GM18511 (cell line): Measurements from ENCODE around the gene RBCK1.
"Not testable (repeated sequence)": the region's sequence is repeated elsewhere in the genome, so short reads cannot be mapped to it uniquely, and the experiment has no call there.

ENCODE experiments used
- ATAC-seq: cut with Tn5 transposase; IDR thresholded peaks from one replicate; pipeline ENCODE4 v1.9.1; 2021; ENCODE audit warnings: mild to moderate bottlenecking, moderate library complexity; ENCODE audit not compliant: unreplicated experiment

RBCK1 gene

DNA sequence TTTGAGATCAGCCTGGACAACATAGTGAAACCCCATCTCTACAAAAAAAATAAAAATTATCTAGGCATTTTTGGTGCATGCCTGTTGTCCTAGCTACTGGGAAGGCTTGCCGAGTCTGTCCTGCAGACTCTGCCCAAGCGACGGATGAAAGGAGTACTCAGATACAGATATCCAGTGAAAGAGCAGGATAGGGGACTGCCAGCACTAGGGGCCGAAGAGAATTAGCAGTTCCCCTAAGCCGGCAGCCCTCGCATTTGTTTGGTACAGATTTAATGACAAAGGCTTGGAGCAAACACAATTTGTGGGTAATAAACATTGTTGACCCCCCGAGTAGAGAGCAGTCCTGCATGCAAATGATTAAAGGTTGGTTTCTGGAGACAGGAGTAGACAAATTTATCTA, 59.7 kb downstream of the RBCK1 start:
- no peak for ATAC-seq

DNA sequence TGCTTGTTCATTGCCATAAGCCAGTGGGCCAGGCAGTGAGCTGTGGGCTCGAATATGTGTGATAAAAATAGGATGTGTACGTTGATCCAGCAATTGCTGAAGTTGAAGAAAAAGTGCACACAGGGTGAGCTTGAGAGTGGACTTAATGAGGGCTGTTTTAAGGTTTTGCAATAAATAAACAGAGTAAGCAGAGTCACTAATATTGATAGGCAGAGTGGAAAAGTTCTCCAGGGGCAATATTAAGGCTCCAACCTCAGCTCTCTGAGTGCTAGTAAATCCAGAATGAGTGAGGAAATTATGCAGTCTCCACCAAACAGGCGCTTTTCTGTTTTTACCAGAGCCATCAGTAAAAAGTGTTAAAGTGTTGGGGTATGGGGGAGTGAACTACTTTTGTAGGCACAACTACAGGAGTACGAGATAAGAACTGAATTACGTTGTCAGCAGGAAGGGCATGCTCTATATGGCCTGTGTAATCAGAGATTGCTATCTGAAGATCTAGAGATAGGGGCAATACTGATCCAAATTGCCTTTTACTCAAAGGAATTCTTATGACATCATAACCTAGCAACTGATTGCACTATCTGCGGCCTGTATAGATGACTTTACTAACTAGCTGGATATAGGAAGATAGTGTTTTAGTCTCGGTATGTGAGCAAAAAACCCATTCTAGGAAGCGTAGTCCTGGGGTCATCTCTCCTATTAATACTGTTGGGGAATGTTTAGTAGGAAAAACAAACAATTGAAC, 61.8 kb downstream of the RBCK1 start:
- ATAC-seq: no peak

DNA sequence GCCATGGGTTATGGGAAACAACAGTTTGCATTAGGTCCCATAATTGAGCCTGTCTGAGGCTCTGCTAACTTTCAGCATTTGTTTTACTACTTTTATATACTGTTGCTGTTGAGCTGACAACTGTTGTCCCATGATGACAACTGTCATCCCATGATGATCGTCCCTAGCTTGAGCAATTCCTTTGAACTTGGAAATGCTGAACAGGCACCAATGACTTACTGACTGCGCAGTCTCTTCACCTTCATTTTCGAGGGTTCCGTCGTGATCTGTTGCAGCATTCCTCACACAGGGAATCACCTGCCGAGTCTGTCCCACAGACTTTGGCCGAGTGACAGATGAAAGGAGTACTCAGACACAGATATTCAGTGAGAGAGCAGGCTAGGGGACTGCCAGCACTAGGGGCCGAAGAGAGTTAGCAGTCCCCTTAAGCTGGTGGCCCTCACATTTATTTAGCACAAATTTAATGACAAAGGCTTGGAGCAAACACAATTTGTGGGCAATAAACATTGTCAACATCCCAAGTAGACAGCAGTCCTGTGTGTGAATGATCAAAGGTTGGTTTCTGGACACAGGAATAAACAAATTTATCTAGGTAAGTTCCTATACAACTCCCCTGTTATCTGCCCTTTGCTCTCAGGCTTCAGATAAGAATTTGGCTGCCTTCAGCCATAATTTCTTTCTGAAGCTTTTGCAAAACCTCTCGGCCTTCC, 64.2 kb downstream of the RBCK1 start:
- ATAC-seq: no peak

DNA sequence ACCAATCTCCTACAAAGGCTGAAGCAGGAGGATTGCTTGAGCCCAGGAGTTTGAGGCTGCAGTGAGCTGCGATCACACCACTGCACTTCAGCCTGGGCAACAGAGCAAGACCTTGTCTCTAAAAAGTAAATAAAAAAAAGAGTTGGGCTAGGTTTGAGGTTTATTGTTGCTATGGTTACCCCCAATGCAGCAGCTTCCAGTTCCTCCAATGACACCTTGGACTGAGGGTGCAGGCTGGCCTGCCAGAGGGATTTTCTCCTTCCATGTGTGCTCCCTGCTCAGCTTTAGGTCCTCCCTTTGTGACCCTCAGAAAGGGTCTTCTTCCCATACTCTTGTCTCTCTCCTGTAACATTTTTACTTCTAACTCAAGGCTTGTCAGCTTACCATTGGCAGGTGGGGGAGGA, 64.8 kb downstream of the RBCK1 start:
- ATAC-seq: no peak

DNA sequence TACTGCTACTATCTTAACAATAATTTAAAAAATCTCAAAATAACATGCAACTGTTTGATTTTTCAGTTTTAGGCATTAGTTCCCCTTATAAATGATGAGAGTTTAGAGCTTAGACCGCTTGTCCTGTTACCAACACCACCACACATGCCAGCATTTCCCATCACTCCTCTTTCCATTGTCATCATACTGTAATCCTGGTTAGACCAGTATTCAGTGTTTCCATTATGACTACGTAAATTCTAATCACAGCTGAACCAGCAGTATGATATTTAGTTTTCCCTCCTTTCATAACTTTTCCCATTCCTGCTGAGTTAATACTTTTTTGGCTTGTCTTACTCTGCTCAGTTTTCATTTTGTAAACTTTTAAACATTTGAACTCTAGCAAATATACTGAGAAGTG, 66.5 kb downstream of the RBCK1 start:
- no peak for ATAC-seq

DNA sequence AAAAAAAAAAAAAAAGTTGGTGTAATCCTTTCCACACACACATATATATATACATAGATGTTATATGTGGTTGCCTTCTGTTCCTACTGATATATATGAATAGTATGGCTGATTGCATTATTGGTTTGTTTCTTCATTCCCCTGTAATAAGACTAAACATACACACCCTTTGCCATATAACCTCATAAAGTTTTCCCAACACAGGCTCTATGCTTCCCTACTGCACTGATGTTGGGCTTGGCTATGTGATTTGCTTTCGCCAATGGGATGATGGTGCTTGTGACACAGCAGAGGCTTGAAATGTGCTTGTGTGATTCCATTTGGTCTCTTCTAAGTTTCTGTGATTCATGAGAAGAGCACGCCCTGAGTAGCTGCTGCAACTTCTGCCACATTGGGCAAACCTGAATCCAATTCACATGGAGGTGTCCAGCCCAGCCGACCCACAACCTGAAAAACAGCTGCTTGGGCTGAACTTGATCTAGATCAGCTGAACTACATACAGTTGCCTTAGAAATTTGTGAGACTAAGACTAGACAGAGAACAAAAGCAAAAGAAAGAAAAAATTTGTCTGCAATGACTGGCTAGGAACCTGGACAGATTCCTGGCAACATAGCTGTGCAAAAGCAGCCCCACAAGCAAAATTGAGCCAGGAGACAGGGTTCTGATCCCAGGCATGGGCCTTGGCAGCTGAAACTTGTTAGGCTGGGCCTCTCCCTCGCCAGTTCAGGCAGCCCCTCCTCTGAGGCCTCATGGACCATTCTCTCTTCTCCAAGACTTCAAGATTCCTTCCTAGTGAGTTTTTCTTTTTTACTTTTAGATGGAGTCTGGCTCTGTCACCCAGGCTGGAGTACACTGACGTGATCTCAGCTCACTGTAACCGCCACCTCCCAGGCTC, 67.6 kb downstream of the RBCK1 start:
- no peak for ATAC-seq

DNA sequence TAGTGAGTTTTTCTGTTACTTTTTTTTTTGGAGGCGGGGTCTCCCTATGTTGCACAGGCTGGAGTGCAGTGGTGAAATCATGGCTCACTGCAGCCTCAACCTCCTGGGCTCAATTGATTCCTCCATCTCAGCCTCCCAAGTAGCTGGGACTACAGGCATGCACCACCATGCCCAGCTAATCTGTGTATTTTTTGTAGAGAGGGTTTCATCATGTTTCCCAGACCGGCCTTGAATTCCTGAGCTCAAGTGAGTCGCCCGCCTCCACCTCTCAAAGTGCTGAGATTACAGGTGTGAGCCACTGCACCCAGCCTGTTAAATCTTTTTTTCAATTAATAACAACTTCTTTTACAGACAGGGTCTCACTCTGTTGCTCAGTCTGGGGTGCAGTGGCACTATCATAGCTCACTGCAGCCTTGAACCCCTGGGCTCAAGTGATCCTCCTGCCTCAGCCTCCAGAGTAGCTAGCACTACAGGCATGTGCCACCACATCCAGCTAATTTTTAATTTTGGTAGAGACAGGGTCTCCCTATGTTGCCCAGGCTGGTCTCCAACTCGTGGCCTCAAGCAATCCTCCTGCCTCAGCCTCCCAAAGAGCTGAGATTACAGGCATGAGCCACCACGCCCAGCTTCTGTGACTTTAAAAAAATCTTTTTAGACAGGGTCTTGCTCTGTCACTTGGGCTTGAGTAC, 68.6 kb downstream of the RBCK1 start:
- not testable (repeated sequence) for ATAC-seq

DNA sequence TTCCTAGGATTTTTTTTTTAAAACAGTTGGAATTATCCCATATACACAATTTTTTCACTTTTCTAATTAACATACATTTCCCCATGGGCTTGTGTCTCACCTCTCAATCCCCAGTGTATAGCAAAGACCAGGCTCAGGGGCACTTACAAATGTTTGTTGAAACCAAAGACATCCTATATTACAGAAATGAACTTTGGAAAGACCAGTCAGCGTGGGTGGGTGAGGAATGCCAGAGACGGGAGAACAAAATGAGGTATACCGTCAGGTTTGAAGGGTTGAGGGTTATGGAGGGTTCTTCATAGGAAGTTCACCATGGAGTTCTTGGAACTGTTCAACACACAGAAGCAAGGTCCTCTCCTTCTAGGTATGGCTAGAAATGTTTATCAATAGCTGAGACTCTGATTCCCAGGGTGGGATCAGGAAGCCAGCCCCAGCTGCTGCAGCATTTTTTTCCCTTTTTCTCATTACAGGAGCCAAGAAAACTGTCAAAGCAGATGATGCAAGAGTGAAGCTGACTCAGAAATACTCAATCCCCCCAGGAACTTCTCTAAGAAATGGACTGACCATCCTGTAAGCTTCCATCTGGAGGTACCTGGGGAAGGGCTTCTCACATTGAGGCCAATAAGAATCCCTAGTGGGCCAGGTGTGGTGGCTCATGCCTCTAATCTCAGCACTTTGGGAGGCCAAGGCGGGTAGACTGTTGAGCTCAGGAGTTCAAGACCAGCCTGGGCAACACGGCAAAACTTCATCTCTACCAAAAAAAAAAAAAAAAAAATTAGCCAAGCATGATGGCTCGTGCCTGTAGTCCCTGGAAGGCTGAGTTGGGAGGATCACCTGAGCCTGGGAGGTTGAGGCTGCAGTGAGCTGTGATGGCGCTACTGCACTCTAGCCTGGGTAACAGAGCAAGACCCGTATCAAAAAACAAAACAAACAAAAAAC, 70.2 kb downstream of the RBCK1 start:
- no peak for ATAC-seq

DNA sequence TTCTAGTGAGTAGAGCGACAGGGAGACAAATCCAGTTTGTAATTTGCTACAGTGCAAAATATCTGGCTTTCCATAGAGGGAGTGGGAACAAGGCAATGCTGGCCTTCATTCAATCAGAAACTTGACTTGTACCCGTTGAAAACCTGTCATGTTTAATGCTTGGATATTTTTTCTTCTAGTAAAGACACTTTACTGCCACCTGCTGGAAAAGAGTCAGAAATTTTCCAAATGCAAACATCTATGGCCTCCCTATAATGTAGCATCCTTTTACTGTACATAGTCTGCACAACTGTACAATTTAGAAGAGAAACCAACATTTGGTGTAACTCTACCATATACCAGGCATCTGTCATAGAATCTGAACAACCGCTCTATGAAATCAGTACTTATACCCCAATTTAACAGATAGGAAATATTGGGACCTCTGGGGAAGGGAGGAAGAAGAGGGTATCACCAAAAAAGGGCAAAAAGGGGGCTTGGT, 70.9 kb downstream of the RBCK1 start:
- ATAC-seq: no peak

DNA sequence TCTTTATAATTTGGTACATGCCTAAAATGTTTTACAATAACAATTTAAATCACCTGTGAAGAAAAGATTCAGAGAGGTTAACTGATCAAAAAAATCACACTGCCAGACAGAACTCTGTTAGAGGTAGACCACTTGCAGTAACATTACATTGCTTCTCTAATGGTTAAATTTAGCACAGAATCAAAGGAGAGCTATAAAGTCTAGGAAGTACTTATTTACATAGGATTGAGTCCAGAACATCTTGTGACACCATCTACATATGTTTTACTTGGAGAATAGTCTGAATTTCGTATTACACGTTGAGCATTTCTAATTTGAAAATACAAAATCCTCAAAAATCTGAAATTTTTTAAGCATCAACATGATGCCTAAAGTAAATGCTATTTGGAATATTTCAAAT, 71.4 kb downstream of the RBCK1 start:
- no peak for ATAC-seq

DNA sequence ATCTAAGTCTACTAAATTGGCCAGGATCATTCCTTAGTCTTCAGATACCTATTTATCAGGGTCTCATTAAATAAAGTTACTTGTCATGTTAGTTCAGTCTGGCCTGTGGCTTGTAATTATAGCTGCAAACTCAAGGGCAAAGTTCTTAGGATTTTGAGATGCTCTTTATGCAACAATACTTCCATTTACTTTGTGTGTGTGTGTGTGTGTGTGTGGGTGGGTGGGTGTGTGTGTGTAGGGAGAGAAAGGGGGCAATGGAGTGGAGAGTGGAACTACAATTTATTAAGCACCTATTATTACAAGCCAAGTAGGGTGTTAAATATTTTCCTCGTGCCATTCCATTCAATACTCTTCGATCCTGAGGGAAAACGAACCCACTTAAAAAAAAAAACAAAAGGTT, 71.9 kb downstream of the RBCK1 start:
- ATAC-seq: no peak

DNA sequence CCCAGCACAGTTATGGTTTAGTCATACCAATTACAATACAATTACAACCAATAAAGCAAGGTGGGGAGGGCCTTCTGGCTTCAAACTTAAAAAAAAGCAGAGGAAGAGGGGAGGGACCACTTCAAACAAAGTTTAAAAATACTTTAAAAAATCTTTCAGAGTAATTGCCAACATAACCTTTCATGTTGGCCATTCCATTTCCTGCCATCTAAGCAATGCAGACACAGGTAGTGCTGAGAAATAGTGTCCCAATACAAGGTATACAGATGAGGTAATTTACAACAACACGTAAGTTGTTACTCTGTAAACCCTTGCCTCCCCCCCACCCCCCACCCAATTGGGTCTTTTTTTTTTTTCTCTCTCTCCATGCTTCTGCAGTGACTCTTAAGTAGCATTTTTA, 73.1 kb downstream of the RBCK1 start:
- no peak for ATAC-seq
